ENCODE results near the gene PRKCE. TPM values are rescaled to one million over a fixed set of nuclear protein-coding genes. Genes with fewer than 3 reads are reported as not detected.

The PRKCE gene
- polyA plus RNA-seq, 1 of the 3 experiments (the other 2 are of a cell fraction) = 16.3 TPM

DNA sequence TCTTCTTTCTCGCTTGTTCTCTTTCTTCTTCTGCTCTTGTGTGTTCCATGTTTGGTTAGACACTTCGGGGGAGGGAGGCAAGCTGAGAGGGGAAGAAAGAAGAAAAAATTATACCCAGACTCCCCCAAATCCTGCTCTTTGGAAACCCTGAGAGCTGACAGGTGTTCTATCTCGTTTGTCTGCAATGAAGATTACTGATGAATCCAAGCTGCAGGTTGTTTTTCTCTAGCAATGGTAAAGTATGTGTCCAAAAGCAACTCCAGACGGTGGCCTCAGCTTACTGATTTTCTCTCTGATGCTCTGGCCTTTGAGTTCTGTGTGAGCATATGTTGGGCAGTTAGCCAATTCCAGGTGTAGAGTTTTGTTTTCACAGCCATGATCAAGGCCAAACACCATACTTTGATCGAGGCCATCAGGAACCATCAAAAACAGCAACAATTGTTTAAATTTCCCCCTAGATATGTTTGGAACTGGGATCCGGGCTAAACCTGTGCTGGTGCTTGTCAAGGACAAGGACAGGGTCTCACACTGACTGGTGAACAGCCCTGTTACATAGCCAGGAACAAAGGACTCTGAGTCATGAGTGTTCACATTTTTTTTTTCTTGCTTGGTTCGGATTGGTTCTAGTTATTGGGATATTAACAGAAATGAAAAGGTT lies 142.0 kb downstream of the PRKCE start:
- H3K9me3 ChIP-seq = no peaks in the 10 kb centered on the region
- no peak overlapping the region for H3K4me2 ChIP-seq
- H3K9me2 ChIP-seq = no peaks in the 10 kb centered on the region
- no peak overlapping the region for H3K27ac ChIP-seq (ENCODE audit: low read depth in 2 of 2, low read length in 1 of 2)
- WGBS (ENCODE audit: low lambda C conversion rate) = 80% methylated on average over 7 of the region's 7 CpGs
- peaks cover 0 to 20% of the 10 kb centered on the region in 2 experiments; a peak in 2 of 4 replicates for H3K4me1 ChIP-seq (ENCODE audit: control insufficient read depth in 1 of 2, insufficient read depth in 2 of 2, low read depth in 1 of 2, low read length in 1 of 2)
- H2AFZ ChIP-seq (ENCODE audit: low read depth) = no peak overlapping the region
- no peaks in the 10 kb centered on the region for H3F3A ChIP-seq (replicated peaks; ENCODE audit: insufficient read depth)
- H3K4me3 ChIP-seq (ENCODE audit: low read depth in 2 of 2, low read length in 1 of 2) = no peak overlapping the region
- no peaks in the 10 kb centered on the region for H3K27me3 ChIP-seq (ENCODE audit: insufficient read depth)
- H3K36me3 ChIP-seq (replicated peaks in 1 of 2; ENCODE audit: control insufficient read depth in 1 of 2, insufficient read depth in 2 of 2, low read length in 1 of 2) = no peaks in the 10 kb centered on the region
- TF ChIP-seq POLR2AphosphoS5 (IDR thresholded peaks at IDR 0.05; ENCODE audit: low read depth, low read length) = no peak
- TF ChIP-seq JUND (IDR thresholded peaks at IDR 0.05) = no peak
- no peak for TF ChIP-seq TEAD4 (IDR thresholded peaks at IDR 0.05; ENCODE audit: borderline replicate concordance, insufficient read depth)
- no peak for TF ChIP-seq GATA2 (CRISPR knock-in tag; IDR thresholded peaks at IDR 0.05)
- TF ChIP-seq, protein P1, sequence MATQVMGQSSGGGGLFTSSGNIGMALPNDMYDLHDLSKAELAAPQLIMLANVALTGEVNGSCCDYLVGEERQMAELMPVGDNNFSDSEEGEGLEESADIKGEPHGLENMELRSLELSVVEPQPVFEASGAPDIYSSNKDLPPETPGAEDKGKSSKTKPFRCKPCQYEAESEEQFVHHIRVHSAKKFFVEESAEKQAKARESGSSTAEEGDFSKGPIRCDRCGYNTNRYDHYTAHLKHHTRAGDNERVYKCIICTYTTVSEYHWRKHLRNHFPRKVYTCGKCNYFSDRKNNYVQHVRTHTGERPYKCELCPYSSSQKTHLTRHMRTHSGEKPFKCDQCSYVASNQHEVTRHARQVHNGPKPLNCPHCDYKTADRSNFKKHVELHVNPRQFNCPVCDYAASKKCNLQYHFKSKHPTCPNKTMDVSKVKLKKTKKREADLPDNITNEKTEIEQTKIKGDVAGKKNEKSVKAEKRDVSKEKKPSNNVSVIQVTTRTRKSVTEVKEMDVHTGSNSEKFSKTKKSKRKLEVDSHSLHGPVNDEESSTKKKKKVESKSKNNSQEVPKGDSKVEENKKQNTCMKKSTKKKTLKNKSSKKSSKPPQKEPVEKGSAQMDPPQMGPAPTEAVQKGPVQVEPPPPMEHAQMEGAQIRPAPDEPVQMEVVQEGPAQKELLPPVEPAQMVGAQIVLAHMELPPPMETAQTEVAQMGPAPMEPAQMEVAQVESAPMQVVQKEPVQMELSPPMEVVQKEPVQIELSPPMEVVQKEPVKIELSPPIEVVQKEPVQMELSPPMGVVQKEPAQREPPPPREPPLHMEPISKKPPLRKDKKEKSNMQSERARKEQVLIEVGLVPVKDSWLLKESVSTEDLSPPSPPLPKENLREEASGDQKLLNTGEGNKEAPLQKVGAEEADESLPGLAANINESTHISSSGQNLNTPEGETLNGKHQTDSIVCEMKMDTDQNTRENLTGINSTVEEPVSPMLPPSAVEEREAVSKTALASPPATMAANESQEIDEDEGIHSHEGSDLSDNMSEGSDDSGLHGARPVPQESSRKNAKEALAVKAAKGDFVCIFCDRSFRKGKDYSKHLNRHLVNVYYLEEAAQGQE (IDR thresholded peaks at IDR 0.05; ENCODE audit: low read depth, low read length) = no peak
- TF ChIP-seq, protein P2, sequence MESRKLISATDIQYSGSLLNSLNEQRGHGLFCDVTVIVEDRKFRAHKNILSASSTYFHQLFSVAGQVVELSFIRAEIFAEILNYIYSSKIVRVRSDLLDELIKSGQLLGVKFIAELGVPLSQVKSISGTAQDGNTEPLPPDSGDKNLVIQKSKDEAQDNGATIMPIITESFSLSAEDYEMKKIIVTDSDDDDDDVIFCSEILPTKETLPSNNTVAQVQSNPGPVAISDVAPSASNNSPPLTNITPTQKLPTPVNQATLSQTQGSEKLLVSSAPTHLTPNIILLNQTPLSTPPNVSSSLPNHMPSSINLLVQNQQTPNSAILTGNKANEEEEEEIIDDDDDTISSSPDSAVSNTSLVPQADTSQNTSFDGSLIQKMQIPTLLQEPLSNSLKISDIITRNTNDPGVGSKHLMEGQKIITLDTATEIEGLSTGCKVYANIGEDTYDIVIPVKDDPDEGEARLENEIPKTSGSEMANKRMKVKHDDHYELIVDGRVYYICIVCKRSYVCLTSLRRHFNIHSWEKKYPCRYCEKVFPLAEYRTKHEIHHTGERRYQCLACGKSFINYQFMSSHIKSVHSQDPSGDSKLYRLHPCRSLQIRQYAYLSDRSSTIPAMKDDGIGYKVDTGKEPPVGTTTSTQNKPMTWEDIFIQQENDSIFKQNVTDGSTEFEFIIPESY (IDR thresholded peaks at IDR 0.05; ENCODE audit: borderline replicate concordance, low read depth) = no peak
- TF ChIP-seq, protein P3, sequence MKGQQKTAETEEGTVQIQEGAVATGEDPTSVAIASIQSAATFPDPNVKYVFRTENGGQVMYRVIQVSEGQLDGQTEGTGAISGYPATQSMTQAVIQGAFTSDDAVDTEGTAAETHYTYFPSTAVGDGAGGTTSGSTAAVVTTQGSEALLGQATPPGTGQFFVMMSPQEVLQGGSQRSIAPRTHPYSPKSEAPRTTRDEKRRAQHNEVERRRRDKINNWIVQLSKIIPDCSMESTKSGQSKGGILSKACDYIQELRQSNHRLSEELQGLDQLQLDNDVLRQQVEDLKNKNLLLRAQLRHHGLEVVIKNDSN (IDR thresholded peaks at IDR 0.05; ENCODE audit: borderline replicate concordance, low read depth) = no peak
- no peak for TF ChIP-seq YY1 (IDR thresholded peaks at IDR 0.05; ENCODE audit: low read depth)
- TF ChIP-seq, protein P4, sequence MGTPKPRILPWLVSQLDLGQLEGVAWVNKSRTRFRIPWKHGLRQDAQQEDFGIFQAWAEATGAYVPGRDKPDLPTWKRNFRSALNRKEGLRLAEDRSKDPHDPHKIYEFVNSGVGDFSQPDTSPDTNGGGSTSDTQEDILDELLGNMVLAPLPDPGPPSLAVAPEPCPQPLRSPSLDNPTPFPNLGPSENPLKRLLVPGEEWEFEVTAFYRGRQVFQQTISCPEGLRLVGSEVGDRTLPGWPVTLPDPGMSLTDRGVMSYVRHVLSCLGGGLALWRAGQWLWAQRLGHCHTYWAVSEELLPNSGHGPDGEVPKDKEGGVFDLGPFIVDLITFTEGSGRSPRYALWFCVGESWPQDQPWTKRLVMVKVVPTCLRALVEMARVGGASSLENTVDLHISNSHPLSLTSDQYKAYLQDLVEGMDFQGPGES (IDR thresholded peaks at IDR 0.05; ENCODE audit: low read depth, low read length) = no peak
- no peak for TF ChIP-seq RCOR1 (IDR thresholded peaks at IDR 0.05; ENCODE audit: low read length)
- TF ChIP-seq FOXM1 (IDR thresholded peaks at IDR 0.05; ENCODE audit: low read depth) = no peak
- no peak for TF ChIP-seq RFX5 (IDR thresholded peaks at IDR 0.05; ENCODE audit: low read length)
- TF ChIP-seq RAD21 (IDR thresholded peaks at IDR 0.05; ENCODE audit: low read length) = no peak
- TF ChIP-seq, protein P5, sequence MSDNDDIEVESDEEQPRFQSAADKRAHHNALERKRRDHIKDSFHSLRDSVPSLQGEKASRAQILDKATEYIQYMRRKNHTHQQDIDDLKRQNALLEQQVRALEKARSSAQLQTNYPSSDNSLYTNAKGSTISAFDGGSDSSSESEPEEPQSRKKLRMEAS (IDR thresholded peaks at IDR 0.05; ENCODE audit: low read depth) = no peak
- no peak for TF ChIP-seq ELF1 (IDR thresholded peaks at IDR 0.05)
- no peak for TF ChIP-seq EP300 (IDR thresholded peaks at IDR 0.05; ENCODE audit: borderline replicate concordance in 1 of 2, low read depth in 1 of 2, low read length in 1 of 2)
- no peak for TF ChIP-seq NFIC (IDR thresholded peaks at IDR 0.05; ENCODE audit: borderline replicate concordance)
- TF ChIP-seq SIN3A (IDR thresholded peaks at IDR 0.05; ENCODE audit: borderline replicate concordance, low read depth, low read length) = no peak
- no peaks in the 10 kb centered on the region for H3K79me2 ChIP-seq (ENCODE audit: insufficient read depth)
- ChIA-PET POLR2A (no interaction called here), CTCF (interaction anchor here (0.9 to 2.5 kb wide), 5 partner anchors 9 to 142 kb away, joined by 3 to 10 read pairs (median 6); no protein-coding TSS in a partner anchor)
- no peak for DNase-seq
- H4K20me1 ChIP-seq (ENCODE audit: insufficient read depth) = peaks cover 3% of the 10 kb centered on the region; the same call in 1 of the 2 replicates
- H3K9ac ChIP-seq = no peak overlapping the region

All from SK-N-SH (cell line).